GM12878 (cell line): ENCODE measurements around the gene HSD17B11. TPM values are rescaled to one million over a fixed set of nuclear protein-coding genes. Genes with fewer than 3 reads are reported as not detected.

Experiments
- ATAC-seq: fragments of 200-7000 bp; cut with Tn5 transposase; 3 replicates; pipeline ENCODE4 v1.9.1; 2020; ENCODE audit warnings: mild to moderate bottlenecking, moderate library complexity
- BruUV-seq: library from RNA; stranded (reverse); fragments of 400-500 nt; replicated peaks from 2 replicates; lab custom pipeline; 2021; lab: Mats Ljungman, UMichigan
- CTCF ChIA-PET: fragments of 300-600 bp; sonication (Branson Sonifier 250); formaldehyde crosslinking; extraction: SDS; loops from one replicate; lab custom pipeline; 2021; ENCODE audit warnings: inconsistent platforms; lab: Yijun Ruan, JAX
- POLR2A ChIA-PET: fragments of 350-600 bp; formaldehyde crosslinking; extraction: SDS; loops from one replicate; lab custom pipeline; 2021; ENCODE audit warnings: inconsistent platforms; lab: Charles Lee
- RAD21 ChIA-PET: fragments of 300-600 bp; sonication (Branson Sonifier 250); formaldehyde crosslinking; loops from one replicate; lab custom pipeline; 2023; ENCODE audit warnings: antibody characterized with exemption; ENCODE audit not compliant: unreplicated experiment; lab: Charles Lee
- SMC1A ChIA-PET: fragments of 300-600 bp; sonication (Branson Sonifier 250); formaldehyde crosslinking; loops from one replicate; lab custom pipeline; 2023; ENCODE audit not compliant: unreplicated experiment, uncharacterized antibody; lab: Charles Lee
- DNase-seq: peaks from one replicate; pipeline ENCODE4 v3.0.0-alpha.2; 2011; ENCODE audit warnings: low read depth, low spot score
- FAIRE-seq: peaks from 3 replicates; lab custom pipeline; 2011; peaks lifted over from hg19 to GRCh38; lab: Jason Lieb, UNC
- H2AFZ ChIP-seq: 2 replicates; pipeline ENCODE4 v1.6.0; 2011; ENCODE audit warnings: low read depth, low read length, control low read depth; ENCODE audit not compliant: control insufficient read depth
- H3K27ac ChIP-seq: 2 replicates; pipeline ENCODE4 v1.5.1; 2011; ENCODE audit warnings: control low read depth; ENCODE audit not compliant: control insufficient read depth, insufficient read depth
- H3K27me3 ChIP-seq, 2 experiments: replicated peaks in 1 of 2; 2 replicates each; pipeline versions ENCODE4 v1.6.0 to v1.6.1; 2011; ENCODE audit warnings: low read length in 1 of 2; ENCODE audit not compliant: control insufficient read depth in 2 of 2, insufficient read depth in 2 of 2
- H3K36me3 ChIP-seq, 2 experiments: 2 replicates each; pipeline ENCODE4 v1.5.1; 2011; ENCODE audit warnings: low read length in 1 of 2; ENCODE audit not compliant: control insufficient read depth in 2 of 2, insufficient read depth in 2 of 2
- H3K4me1 ChIP-seq: 2 replicates; pipeline ENCODE4 v1.6.1; 2011; ENCODE audit warnings: mild to moderate bottlenecking, low read length, moderate library complexity, mixed read lengths; ENCODE audit not compliant: control insufficient read depth, insufficient read depth
- H3K4me2 ChIP-seq: 2 replicates; pipeline ENCODE4 v1.6.0; 2011; ENCODE audit warnings: control low read depth; ENCODE audit not compliant: control insufficient read depth, insufficient read depth
- H3K4me3 ChIP-seq: fragments of 200-600 bp; sonication (generic); 2 replicates; pipeline ENCODE4 v1.5.1; 2016
- H3K79me2 ChIP-seq: 2 replicates; pipeline ENCODE4 v1.6.0; 2011; ENCODE audit warnings: low read length; ENCODE audit not compliant: control insufficient read depth, insufficient read depth
- H3K9ac ChIP-seq: 2 replicates; pipeline ENCODE4 v1.8.0; 2011; ENCODE audit warnings: low read length, control low read depth, mixed read lengths; ENCODE audit not compliant: control insufficient read depth, insufficient read depth
- H3K9me3 ChIP-seq: replicated peaks from 3 replicates; pipeline ENCODE4 v1.5.1; 2011; ENCODE audit warnings: mild to moderate bottlenecking, low read length; ENCODE audit not compliant: control insufficient read depth, insufficient read depth
- H4K20me1 ChIP-seq: 2 replicates; pipeline ENCODE4 v1.6.0; 2011; ENCODE audit not compliant: control insufficient read depth, insufficient read depth
- ATF7 ChIP-seq: fragments of 450-650 bp; IDR thresholded peaks from 2 replicates; pipeline ENCODE4 v1.6.1; 2016; ENCODE audit warnings: low read depth, mild to moderate bottlenecking
- CTCF ChIP-seq, 3 experiments: IDR thresholded peaks in 2 of 3; conservative IDR thresholded peaks in 1 of 3; 2 replicates each; pipeline ENCODE4 v1.5.1; 2011; ENCODE audit warnings: low read depth in 3 of 3, low read length in 3 of 3, mild to moderate bottlenecking in 3 of 3, control low read depth in 2 of 3, moderate library complexity in 2 of 3, inconsistent platforms in 1 of 3, mixed read lengths in 1 of 3; ENCODE audit not compliant: control insufficient read depth in 2 of 3, insufficient read depth in 1 of 3; ENCODE audit errors: extremely low read depth in 1 of 3
- POLR2A ChIP-seq: IDR thresholded peaks from 2 replicates; pipeline ENCODE4 v1.6.1; 2011; ENCODE audit warnings: low read depth, mild to moderate bottlenecking, low read length
- POLR2AphosphoS5 ChIP-seq: IDR thresholded peaks from 2 replicates; pipeline ENCODE4 v1.6.1; 2011; ENCODE audit warnings: mild to moderate bottlenecking, low read length, inconsistent platforms
- RUNX3 ChIP-seq: IDR thresholded peaks from 2 replicates; pipeline ENCODE4 v1.6.1; 2012; ENCODE audit warnings: low read length, inconsistent platforms
- WGBS: methylation state at CpG from one replicate; pipeline ENCODE4 v1.1.6; 2016; ENCODE audit warnings: low lambda C conversion rate; ENCODE audit not compliant: insufficient replicate concordance, insufficient coverage; ENCODE audit errors: missing lambda C conversion rate; 5-methylcytosine and 5-hydroxymethylcytosine counted together
- in situ Hi-C: fragments of 300-500 bp; cut with MboI; formaldehyde crosslinking; loops from 9 replicates; pipeline ENCODE4 v1.14.3; 2018; ENCODE audit warnings: mixed read lengths
- intact Hi-C: fragments of 100-400 bp; cut with micrococcal nuclease; formaldehyde crosslinking; loops from one replicate; pipeline ENCODE4 v1.14.2; 2022; ENCODE audit not compliant: unreplicated experiment
- polyA plus RNA-seq, 11 experiments: library from polyadenylated mRNA; depleted of rRNA in 4 of 11; unstranded in 6 of 11; stranded (reverse) in 5 of 11; fragments of >200 nt; fragmentation: Nextera tagmentation in 4 of 11; fragmentation: Illumina TruSeq in 1 of 11; extraction: Ambion mirVana in 4 of 11; extraction: Trizol in 1 of 11; gene quantifications; 1 replicate in 1 of 11; 2 replicates in 10 of 11; pipeline versions ENCODE4 v1.2.1 to v1.2.3, GENCODE V29; 2011 to 2016; ENCODE audit warnings: inconsistent platforms in 2 of 11, missing spikeins in 2 of 11, low read depth in 1 of 11
- total RNA-seq, 4 experiments: library from RNA; depleted of rRNA in 3 of 4; stranded (reverse); fragments of >200 nt in 3 of 4; fragmentation: Illumina TruSeq in 1 of 4; extraction: Trizol in 1 of 4; gene quantifications; 2 replicates each; pipeline versions ENCODE4 v1.2.1 to v1.2.3, GENCODE V29; 2013 to 2021

HSD17B11 gene
- total and polyA plus RNA-seq, 10 of the 15 experiments (the other 5 are each of a cell fraction or from before 2014, with no cell fraction given), result 10.3 to 29.5 (median 17.7) TPM

GRCh38 chr4:87392183-87392582 lies 1.2 kb upstream of the HSD17B11 start:
- in situ Hi-C loops (no loop called here), intact Hi-C loops (no loop called here)
- SMC1A ChIA-PET, result interaction anchor here (2.0 to 6.8 kb wide), 4 partner anchors 15 to 75 kb away, joined by 5 to 54 read pairs (median 28); partner anchors contain the start of gene NUDT9
- Histone ChIP-seq H3K4me1 (peaks cover 3% of the 10 kb centered on the region; the same call in 1 of the 2 replicates), H3K36me3 (no peaks in the 10 kb centered on the region), H3K79me2 (peaks cover 20% of the 10 kb centered on the region), H3K9ac (no peak overlapping the region), H2AFZ (no peak overlapping the region), H3K27me3 (no peaks in the 10 kb centered on the region), H3K4me2 (no peak overlapping the region), H3K27ac (no peak overlapping the region), H3K4me3 (no peak overlapping the region), H4K20me1 (no peaks in the 10 kb centered on the region), H3K9me3 (no peaks in the 10 kb centered on the region)
- TF ChIP-seq CTCF (IDR thresholded peaks at IDR 0.05 in 2 of 3, conservative IDR thresholded peaks at IDR 0.05 in 1 of 3; ENCODE audit: control insufficient read depth in 2 of 3, extremely low read depth in 1 of 3, insufficient read depth in 1 of 3, low read depth in 3 of 3, low read length in 3 of 3) (no peak), POLR2A (no peak), ATF7 (no peak), RUNX3 (no peak), POLR2AphosphoS5 (no peak)
- no peak for DNase-seq
- 85% methylated on average over 3 of the region's 3 CpGs for WGBS
- FAIRE-seq, result no peak
- ATAC-seq, result no peak
- RAD21 ChIA-PET, result interaction anchor here (2.3 kb wide), 1 partner anchor 10 kb away, joined by 8 read pairs; no protein-coding TSS in a partner anchor
- BruUV-seq, result no TSS peak
- CTCF ChIA-PET, result interaction anchor here (1.8 to 4.6 kb wide), 6 partner anchors 10 to 39 kb away, joined by 5 to 46 read pairs (median 8); partner anchors contain the start of gene NUDT9
- POLR2A ChIA-PET, result interaction anchor here (0.7 to 2.6 kb wide), 5 partner anchors 10 to 277 kb away, joined by 3 to 18 read pairs (median 8); partner anchors contain the start of gene NUDT9
